ENCODE results near the gene ATP6V1A. TPM values are rescaled to one million over a fixed set of nuclear protein-coding genes. Genes with fewer than 3 reads are reported as not detected.

ATP6V1A gene
- total RNA-seq, 1 donor, result 81.0 TPM

- peak; percentile 93 for DNase-seq (ENCODE audit: low read depth)
- H3K4me3 ChIP-seq (ENCODE audit: low read depth, low read length), result peak overlapping the region; percentile 99
- peak; percentile 70 for TF ChIP-seq CTCF (IDR thresholded peaks at IDR 0.05; ENCODE audit: insufficient read depth, low read length)
These were observed 1.7 kb upstream of the ATP6V1A start for GRCh38 chr3:113744941-113745755.

GRCh38 chr3:113745756-113746547, 883 bp upstream of the ATP6V1A start, which contains the start of gene NAA50:
NAA50 (minus strand) TSS chr3:113746249; CDS start chr3:113745949, 300 bp downstream.
- DNase-seq (ENCODE audit: low read depth), result peak; percentile 95
- peak within 1 kb of the TSS; percentile 99 for H3K4me3 ChIP-seq (ENCODE audit: low read depth, low read length)
- peak; percentile 67 for TF ChIP-seq CTCF (IDR thresholded peaks at IDR 0.05; ENCODE audit: insufficient read depth, low read length)

- no peak for DNase-seq (ENCODE audit: low read depth)
- peak overlapping the region; percentile 99 for H3K4me3 ChIP-seq (ENCODE audit: low read depth, low read length)
- TF ChIP-seq CTCF (IDR thresholded peaks at IDR 0.05; ENCODE audit: insufficient read depth, low read length), result no peak
These were observed 630 bp downstream of the ATP6V1A start for GRCh38 chr3:113747283-113748046.

GRCh38 chr3:113751141-113751540, 4.3 kb downstream of the ATP6V1A start:
- TF ChIP-seq CTCF (IDR thresholded peaks at IDR 0.05; ENCODE audit: insufficient read depth, low read length), result no peak
- DNase-seq (ENCODE audit: low read depth), result no peak
- H3K4me3 ChIP-seq (ENCODE audit: low read depth, low read length), result no peak overlapping the region

- TF ChIP-seq CTCF (IDR thresholded peaks at IDR 0.05; ENCODE audit: insufficient read depth, low read length), result no peak
- no peak overlapping the region for H3K4me3 ChIP-seq (ENCODE audit: low read depth, low read length)
- no peak for DNase-seq (ENCODE audit: low read depth)
These were observed 6.6 kb downstream of the ATP6V1A start for GRCh38 chr3:113753376-113753985.

Data from fibroblast of the aortic adventitia (primary cell).